CD14-positive monocyte (primary cell): Measurements from ENCODE around the gene PKIB. TPM values are rescaled to one million over a fixed set of nuclear protein-coding genes. Genes with fewer than 3 reads are reported as not detected.
"Not testable (repeated sequence)": the region's sequence is repeated elsewhere in the genome, so short reads cannot be mapped to it uniquely, and the experiment has no call there.

ENCODE experiments used
- DNase-seq, 3 donors: peaks; one replicate each; pipeline ENCODE4 v3.0.0-alpha.2; 2011 to 2022
- H2AFZ ChIP-seq: 2 replicates; pipeline ENCODE4 v1.6.0; 2012; ENCODE audit warnings: mild to moderate bottlenecking, low read depth, low read length, inconsistent platforms; ENCODE audit not compliant: insufficient read depth, poor library complexity, severe bottlenecking
- H3K27ac ChIP-seq, 2 donors: 1 replicate in 1 of 2; 2 replicates in 1 of 2; pipeline ENCODE4 v1.5.1; 2012 to 2013; ENCODE audit warnings: low read length in 2 of 2, control low read depth in 1 of 2, inconsistent platforms in 1 of 2, low read depth in 1 of 2, mild to moderate bottlenecking in 1 of 2
- H3K27me3 ChIP-seq, 2 donors: one replicate each; pipeline versions ENCODE4 v1.6.0 to v1.6.1; 2011 to 2013; ENCODE audit warnings: low read length in 2 of 2; ENCODE audit not compliant: control insufficient read depth in 2 of 2, insufficient read depth in 2 of 2
- H3K36me3 ChIP-seq, 2 donors: replicated peaks in 1 of 2; 1 replicate in 1 of 2; 2 replicates in 1 of 2; pipeline versions ENCODE4 v1.5.1 to v1.6.1; 2012 to 2013; ENCODE audit warnings: low read length in 2 of 2, control low read depth in 1 of 2, inconsistent platforms in 1 of 2, mild to moderate bottlenecking in 1 of 2; ENCODE audit not compliant: insufficient read depth in 2 of 2, control insufficient read depth in 1 of 2
- H3K4me1 ChIP-seq, 2 donors: 1 replicate in 1 of 2; 2 replicates in 1 of 2; pipeline versions ENCODE4 v1.5.1 to v1.6.1; 2012 to 2013; ENCODE audit warnings: low read length in 2 of 2, control low read depth in 1 of 2, inconsistent platforms in 1 of 2, mild to moderate bottlenecking in 1 of 2, moderate library complexity in 1 of 2; ENCODE audit not compliant: insufficient read depth in 2 of 2, control insufficient read depth in 1 of 2
- H3K4me2 ChIP-seq: replicated peaks from 2 replicates; pipeline ENCODE3; 2012; ENCODE audit warnings: low read length, moderate library complexity, mild to moderate bottlenecking; ENCODE audit not compliant: poor library complexity, severe bottlenecking; ENCODE audit errors: extremely low read depth
- H3K4me3 ChIP-seq, 3 experiments: fragments of 200-600 bp in 1 of 3; sonication (generic) in 1 of 3; replicated peaks in 1 of 3; 1 replicate in 2 of 3; 2 replicates in 1 of 3; pipeline ENCODE4 v1.5.1; 2011 to 2013; ENCODE audit warnings: low read length in 3 of 3, mild to moderate bottlenecking in 3 of 3, control low read depth in 2 of 3, low read depth in 2 of 3, inconsistent platforms in 1 of 3, moderate library complexity in 1 of 3
- H3K79me2 ChIP-seq: 2 replicates; pipeline ENCODE4 v1.6.0; 2012; ENCODE audit warnings: mild to moderate bottlenecking, control low read depth, inconsistent platforms, low read length, moderate library complexity; ENCODE audit not compliant: insufficient read depth
- H3K9ac ChIP-seq: 2 replicates; pipeline ENCODE4 v1.6.0; 2017; ENCODE audit warnings: low read length, mild to moderate bottlenecking; ENCODE audit not compliant: insufficient read depth, poor library complexity, severe bottlenecking
- H3K9me3 ChIP-seq, 2 donors: replicated peaks in 1 of 2; 1 replicate in 1 of 2; 2 replicates in 1 of 2; pipeline versions ENCODE4 v1.5.1 to v1.6.1; 2012 to 2013; ENCODE audit warnings: low read length in 2 of 2, control low read depth in 1 of 2; ENCODE audit not compliant: control insufficient read depth in 1 of 2, insufficient read depth in 1 of 2
- H4K20me1 ChIP-seq: 2 replicates; pipeline ENCODE4 v1.6.0; 2012; ENCODE audit warnings: mild to moderate bottlenecking, low read length, control low read depth, moderate library complexity; ENCODE audit not compliant: insufficient read depth
- H3K27ac Mint-ChIP-seq, 7 donors: one replicate each; pipeline ENCODE4 v1.8.0; 2020; ENCODE audit warnings: mild to moderate bottlenecking in 7 of 7, mixed read lengths in 7 of 7, moderate library complexity in 6 of 7, inconsistent platforms in 2 of 7
- H3K27me3 Mint-ChIP-seq, 3 donors: one replicate each; pipeline ENCODE4 v1.8.0; 2021 to 2022; ENCODE audit warnings: low read depth in 3 of 3, mild to moderate bottlenecking in 3 of 3, mixed read lengths in 3 of 3, moderate library complexity in 3 of 3, inconsistent platforms in 1 of 3
- H3K36me3 Mint-ChIP-seq, 2 donors: one replicate each; pipeline ENCODE4 v1.8.0; 2020; ENCODE audit warnings: mixed read lengths in 2 of 2, inconsistent platforms in 1 of 2, mild to moderate bottlenecking in 1 of 2
- H3K4me1 Mint-ChIP-seq: one replicate; pipeline ENCODE4 v1.8.0; 2020; ENCODE audit warnings: mild to moderate bottlenecking, mixed read lengths
- H3K4me3 Mint-ChIP-seq, 2 donors: one replicate each; pipeline ENCODE4 v1.8.0; 2020; ENCODE audit warnings: mild to moderate bottlenecking in 2 of 2, mixed read lengths in 2 of 2, moderate library complexity in 1 of 2
- H3K9me3 Mint-ChIP-seq, 7 donors: one replicate each; pipeline ENCODE4 v1.8.0; 2020 to 2022; ENCODE audit warnings: mixed read lengths in 7 of 7, mild to moderate bottlenecking in 6 of 7, moderate library complexity in 6 of 7, inconsistent platforms in 2 of 7
- WGBS: methylation state at CpG from one replicate; pipeline ENCODE4 v1.1.5; 2013; ENCODE audit warnings: missing lambda C conversion rate; ENCODE audit not compliant: insufficient coverage; 5-methylcytosine and 5-hydroxymethylcytosine counted together
- intact Hi-C, 2 donors: fragments of 100-400 bp; cut with micrococcal nuclease; formaldehyde crosslinking; loops; one replicate each; pipeline versions ENCODE4 v1.15.0 to v1.15.1; 2023
- polyA plus RNA-seq, 3 donors: library from polyadenylated mRNA; depleted of rRNA in 1 of 3; unstranded in 2 of 3; stranded (reverse) in 1 of 3; fragments of 300-500 nt in 2 of 3; fragments of >200 nt in 1 of 3; fragmentation: Illumina TruSeq in 2 of 3; gene quantifications; 1 replicate in 2 of 3; 2 replicates in 1 of 3; pipeline ENCODE4 v1.2.3, GENCODE V29; 2012 to 2021
- TF ChIP-seq, protein P1 (sequence below): fragments of 200-600 bp; IDR thresholded peaks from one replicate; pipeline ENCODE4 v1.8.0; 2022; ENCODE audit warnings: antibody characterized with exemption, mild to moderate bottlenecking

PKIB gene
- polyA plus RNA-seq, 3 donors: 1.3 to 2.0 (median 1.4) TPM

DNA sequence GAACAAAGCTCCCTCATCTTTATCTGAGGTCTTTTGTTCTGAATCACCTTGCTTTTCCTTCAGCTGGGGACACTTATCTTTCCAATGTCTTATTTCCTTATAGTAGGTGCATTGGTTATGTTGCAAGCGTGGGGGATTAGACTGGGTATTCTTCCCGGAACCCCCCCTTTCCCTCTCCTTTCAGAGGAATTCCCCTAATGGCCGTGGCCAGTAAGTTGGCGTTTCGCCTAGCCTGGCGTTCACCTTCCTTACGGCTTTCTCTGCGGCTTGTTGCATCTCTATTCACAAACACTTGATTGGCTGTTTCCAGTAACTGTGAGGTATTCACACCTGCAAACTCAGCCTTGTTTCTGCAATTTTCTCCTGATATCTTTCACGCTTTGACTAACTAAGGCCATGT is 136.5 kb downstream of the PKIB start:
- no peaks in the 10 kb centered on the region for H3K79me2 ChIP-seq
- H3K9me3 ChIP-seq: peaks cover 0 to 7% of the 10 kb centered on the region in 2 donors
- no peak overlapping the region for H3K9ac ChIP-seq
- peaks cover 0 to 4% (median 0%) of the 10 kb centered on the region in 3 donors for H3K27me3 Mint-ChIP-seq
- peaks cover 5 to 12% (median 11%) of the 10 kb centered on the region in 7 donors for H3K9me3 Mint-ChIP-seq
- H3K36me3 Mint-ChIP-seq: peaks cover 2 to 9% of the 10 kb centered on the region in 2 donors
- no peaks in the 10 kb centered on the region for H3K27me3 ChIP-seq
- peaks cover 43% of the 10 kb centered on the region for H3K4me1 Mint-ChIP-seq
- 95% methylated on average over 7 of the region's 9 CpGs for WGBS
- no peak overlapping the region for H3K27ac Mint-ChIP-seq
- H2AFZ ChIP-seq: no peak overlapping the region
- H3K4me2 ChIP-seq: no peak overlapping the region
- intact Hi-C loops: no loop called here
- no peaks in the 10 kb centered on the region for H3K36me3 ChIP-seq
- H3K4me1 ChIP-seq: peaks cover 30 to 37% of the 10 kb centered on the region in 2 donors
- no peak overlapping the region for H3K4me3 Mint-ChIP-seq
- TF ChIP-seq, protein P1, sequence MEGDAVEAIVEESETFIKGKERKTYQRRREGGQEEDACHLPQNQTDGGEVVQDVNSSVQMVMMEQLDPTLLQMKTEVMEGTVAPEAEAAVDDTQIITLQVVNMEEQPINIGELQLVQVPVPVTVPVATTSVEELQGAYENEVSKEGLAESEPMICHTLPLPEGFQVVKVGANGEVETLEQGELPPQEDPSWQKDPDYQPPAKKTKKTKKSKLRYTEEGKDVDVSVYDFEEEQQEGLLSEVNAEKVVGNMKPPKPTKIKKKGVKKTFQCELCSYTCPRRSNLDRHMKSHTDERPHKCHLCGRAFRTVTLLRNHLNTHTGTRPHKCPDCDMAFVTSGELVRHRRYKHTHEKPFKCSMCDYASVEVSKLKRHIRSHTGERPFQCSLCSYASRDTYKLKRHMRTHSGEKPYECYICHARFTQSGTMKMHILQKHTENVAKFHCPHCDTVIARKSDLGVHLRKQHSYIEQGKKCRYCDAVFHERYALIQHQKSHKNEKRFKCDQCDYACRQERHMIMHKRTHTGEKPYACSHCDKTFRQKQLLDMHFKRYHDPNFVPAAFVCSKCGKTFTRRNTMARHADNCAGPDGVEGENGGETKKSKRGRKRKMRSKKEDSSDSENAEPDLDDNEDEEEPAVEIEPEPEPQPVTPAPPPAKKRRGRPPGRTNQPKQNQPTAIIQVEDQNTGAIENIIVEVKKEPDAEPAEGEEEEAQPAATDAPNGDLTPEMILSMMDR: no peak
- H3K4me3 ChIP-seq: no peak overlapping the region
- no peak overlapping the region for H3K27ac ChIP-seq
- DNase-seq: no peak
- no peaks in the 10 kb centered on the region for H4K20me1 ChIP-seq

DNA sequence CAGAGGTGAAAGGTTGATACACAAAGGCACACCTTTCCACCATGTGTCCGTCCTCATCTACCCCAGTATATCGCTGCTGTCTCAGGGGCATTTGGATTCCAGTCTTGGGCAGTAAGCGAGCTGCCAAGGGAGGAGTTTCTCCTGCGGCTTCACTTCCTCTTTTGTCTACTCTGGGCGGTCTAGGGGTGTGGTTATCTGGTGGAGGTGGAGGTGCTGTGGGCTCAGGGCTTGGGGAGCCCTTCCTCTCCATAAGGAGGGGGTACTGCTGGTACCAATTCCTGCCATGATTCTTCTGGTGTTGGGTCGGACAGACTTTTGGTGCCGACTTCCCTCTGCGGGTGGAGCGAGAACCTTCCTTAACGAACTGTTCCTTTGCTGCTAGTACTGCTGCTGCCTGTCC is 137.4 kb downstream of the PKIB start:
- peaks cover 39 to 45% of the 10 kb centered on the region in 2 donors for H3K4me1 ChIP-seq
- H3K27me3 ChIP-seq: no peaks in the 10 kb centered on the region
- H2AFZ ChIP-seq: no peak overlapping the region
- H3K36me3 Mint-ChIP-seq: peaks cover 2 to 9% of the 10 kb centered on the region in 2 donors
- peaks cover 52% of the 10 kb centered on the region for H3K4me1 Mint-ChIP-seq
- H3K27ac ChIP-seq: peak overlapping the region in 1 of 2 donors; percentile 49
- H3K4me3 ChIP-seq: no peak overlapping the region
- no peak overlapping the region for H3K9ac ChIP-seq
- H3K27me3 Mint-ChIP-seq: peaks cover 0 to 4% (median 0%) of the 10 kb centered on the region in 3 donors
- WGBS: 97% methylated on average over 5 of the region's 10 CpGs
- intact Hi-C loops: no loop called here
- H3K9me3 ChIP-seq: peaks cover 0 to 7% of the 10 kb centered on the region in 2 donors
- peaks cover 5 to 12% (median 11%) of the 10 kb centered on the region in 7 donors for H3K9me3 Mint-ChIP-seq
- peak; percentile 39 to 61 (median 60) for DNase-seq
- no peaks in the 10 kb centered on the region for H3K36me3 ChIP-seq
- no peak overlapping the region for H3K4me2 ChIP-seq
- TF ChIP-seq, protein P1: no peak
- peak overlapping the region in 5 of 7 donors; percentile 46 to 81 (median 74) for H3K27ac Mint-ChIP-seq
- no peaks in the 10 kb centered on the region for H3K79me2 ChIP-seq
- no peaks in the 10 kb centered on the region for H4K20me1 ChIP-seq
- no peak overlapping the region for H3K4me3 Mint-ChIP-seq

DNA sequence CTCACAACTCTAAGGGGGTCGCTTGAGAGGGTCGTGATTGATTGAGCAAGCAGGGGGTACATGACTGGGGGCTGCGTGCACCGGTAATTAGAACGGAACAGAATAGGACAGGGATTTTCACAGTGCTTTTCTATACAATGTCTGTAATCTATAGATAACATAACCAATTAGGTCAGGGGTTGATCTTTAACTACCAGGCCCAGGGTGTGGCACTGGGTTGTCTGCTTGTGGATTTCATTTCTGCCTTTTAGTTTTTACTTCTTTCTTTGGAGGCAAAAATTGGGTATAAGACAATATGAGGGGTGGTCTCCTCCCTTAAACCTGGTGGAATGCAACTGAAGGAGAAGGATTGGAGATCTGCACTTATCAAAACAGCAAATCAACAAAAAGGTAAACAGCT is 138.7 kb downstream of the PKIB start:
- H3K9ac ChIP-seq, H3K4me3 Mint-ChIP-seq, H3K27me3 Mint-ChIP-seq, H3K4me2 ChIP-seq, H4K20me1 ChIP-seq, H3K27me3 ChIP-seq, H3K36me3 Mint-ChIP-seq, H3K9me3 ChIP-seq, DNase-seq, H3K79me2 ChIP-seq, H2AFZ ChIP-seq, H3K36me3 ChIP-seq, H3K27ac ChIP-seq, H3K4me3 ChIP-seq, intact Hi-C loops: not testable (repeated sequence)
- H3K4me1 ChIP-seq: peaks cover 52 to 59% of the 10 kb centered on the region in 2 donors
- WGBS: no CpG with 5 or more reads among the region's 5 CpGs
- Mint-ChIP-seq H3K9me3 (peaks cover 5 to 12% (median 11%) of the 10 kb centered on the region in 7 donors), H3K27ac (peak overlapping the region in 2 of 7 donors; percentile 26 to 72), H3K4me1 (peaks cover 65% of the 10 kb centered on the region)
